ENCODE measurements around the gene FARS2.

Gene FARS2

GRCh38 chr6:5531853-5532375 is 270.6 kb downstream of the FARS2 start:
- DNase-seq = no peak
- TF ChIP-seq POLR2A (IDR thresholded peaks at IDR 0.05; ENCODE audit: low read length) = no peak
- TF ChIP-seq GATA1 (IDR thresholded peaks at IDR 0.05; ENCODE audit: low read depth, low read length) = no peak

DNA sequence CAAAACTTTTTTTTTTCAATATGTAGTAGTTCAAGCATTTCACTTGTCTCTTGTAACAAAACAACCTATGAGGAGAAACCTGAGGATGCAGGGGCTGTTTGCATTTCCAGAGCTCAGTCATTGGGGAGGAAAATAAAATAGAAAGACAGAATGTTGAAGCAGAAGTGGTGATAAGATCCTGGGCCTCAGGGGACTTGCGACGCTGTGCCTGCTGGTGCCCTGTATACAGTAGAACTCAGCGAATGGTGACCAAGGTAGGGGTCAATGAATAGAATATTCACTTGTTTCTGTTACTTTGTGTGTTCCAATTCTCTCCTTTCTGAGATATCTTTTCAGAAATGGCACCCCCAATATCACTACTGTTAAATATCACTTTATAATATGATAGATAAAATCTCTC is 271.6 kb downstream of the FARS2 start:
- TF ChIP-seq GATA1 (IDR thresholded peaks at IDR 0.05; ENCODE audit: low read depth, low read length) = no peak
- no peak for TF ChIP-seq POLR2A (IDR thresholded peaks at IDR 0.05; ENCODE audit: low read length)
- no peak for DNase-seq

DNA sequence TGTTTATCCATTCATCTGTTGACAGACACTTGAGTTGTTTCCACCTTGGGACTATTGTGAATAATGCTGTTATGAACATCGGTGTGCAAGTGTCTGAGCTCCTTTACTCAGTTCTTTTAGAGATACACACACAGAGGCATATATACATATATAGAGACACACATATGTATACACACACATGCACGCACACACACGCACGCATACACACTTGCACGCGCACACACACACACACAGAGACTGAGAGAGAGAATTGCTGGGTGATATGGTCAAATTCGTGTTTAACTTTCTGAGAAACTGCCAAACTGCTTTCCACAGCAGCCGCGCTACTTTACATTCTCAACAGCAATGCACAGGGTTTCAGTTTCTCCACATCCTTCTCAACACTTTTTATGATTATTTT is 273.3 kb downstream of the FARS2 start:
- TF ChIP-seq GATA1 (IDR thresholded peaks at IDR 0.05; ENCODE audit: low read depth, low read length) (no peak), POLR2A (IDR thresholded peaks at IDR 0.05; ENCODE audit: low read length) (no peak)

DNA sequence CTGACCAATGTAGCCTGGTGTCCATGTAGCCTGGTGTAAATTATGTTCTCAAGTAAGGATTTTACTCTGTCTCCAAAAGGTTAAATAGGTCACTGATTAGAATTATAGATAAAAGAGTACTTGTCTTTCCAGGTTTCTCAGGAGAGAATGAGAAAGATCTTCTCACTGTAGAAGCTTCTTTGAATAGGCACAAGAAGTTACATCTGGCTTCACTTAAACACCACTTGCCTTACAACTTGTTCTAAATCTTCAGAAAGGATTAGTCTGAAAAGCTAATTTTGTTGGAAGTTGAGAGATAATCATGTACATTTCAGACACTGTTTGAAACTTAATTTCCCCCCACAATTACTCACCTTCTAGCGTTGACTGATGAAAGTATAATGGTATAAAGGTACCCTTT is 275.3 kb downstream of the FARS2 start:
- TF ChIP-seq POLR2A (IDR thresholded peaks at IDR 0.05; ENCODE audit: low read length) (no peak), GATA1 (IDR thresholded peaks at IDR 0.05; ENCODE audit: low read depth, low read length) (no peak)

More for the DNA sequence above, 273.3 kb downstream of the FARS2 start:
- no peak for DNase-seq

DNA sequence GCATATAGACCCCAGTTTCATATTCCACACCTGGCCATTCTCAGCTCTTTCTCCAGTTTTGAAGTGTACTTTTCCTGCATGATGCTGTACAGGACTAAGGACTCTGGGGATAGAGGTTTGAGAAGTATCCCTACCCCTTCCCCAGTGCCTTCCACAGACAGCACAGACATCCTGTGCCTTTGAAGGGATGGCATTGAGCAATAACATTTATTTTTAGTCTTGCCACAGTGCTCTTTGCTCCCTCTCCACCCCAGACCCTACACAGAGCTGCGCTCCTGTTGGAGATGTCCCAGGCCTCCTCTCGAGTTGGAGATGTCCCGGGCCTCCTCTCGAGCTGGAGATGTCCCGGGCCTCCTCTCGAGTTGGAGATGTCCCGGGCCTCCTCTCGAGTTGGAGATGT is 275.8 kb downstream of the FARS2 start:
- no peak for TF ChIP-seq GATA1 (IDR thresholded peaks at IDR 0.05; ENCODE audit: low read depth, low read length)
- no peak for TF ChIP-seq POLR2A (IDR thresholded peaks at IDR 0.05; ENCODE audit: low read length)
- no peak for DNase-seq

More for the DNA sequence above, 275.3 kb downstream of the FARS2 start:
- no peak for DNase-seq

DNA sequence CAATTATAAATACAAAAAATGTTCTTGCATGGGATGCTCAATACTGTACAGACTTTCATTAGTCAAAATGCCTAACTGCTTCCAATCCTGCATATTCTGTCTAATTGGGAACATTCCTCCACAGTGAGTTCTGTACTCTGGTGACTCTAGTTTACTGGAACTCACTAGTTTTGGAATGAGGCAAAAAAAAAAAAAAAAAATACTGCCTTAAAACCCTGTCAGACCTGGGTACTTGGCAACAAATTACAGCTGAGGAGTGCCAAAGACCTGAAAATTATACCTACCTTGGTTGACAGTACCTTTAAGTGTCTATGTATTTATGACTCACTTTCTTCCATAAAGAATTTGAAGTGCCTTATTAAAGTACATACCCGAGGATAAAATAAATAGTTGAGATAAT is 276.7 kb downstream of the FARS2 start:
- TF ChIP-seq POLR2A (IDR thresholded peaks at IDR 0.05; ENCODE audit: low read length) (no peak), GATA1 (IDR thresholded peaks at IDR 0.05; ENCODE audit: low read depth, low read length) (no peak)
- no peak for DNase-seq

- TF ChIP-seq POLR2A (IDR thresholded peaks at IDR 0.05; ENCODE audit: low read length) = no peak
- no peak for TF ChIP-seq GATA1 (IDR thresholded peaks at IDR 0.05; ENCODE audit: low read depth, low read length)
- no peak for DNase-seq
Observed at GRCh38 chr6:5540370-5540769, 279.1 kb downstream of the FARS2 start.

DNA sequence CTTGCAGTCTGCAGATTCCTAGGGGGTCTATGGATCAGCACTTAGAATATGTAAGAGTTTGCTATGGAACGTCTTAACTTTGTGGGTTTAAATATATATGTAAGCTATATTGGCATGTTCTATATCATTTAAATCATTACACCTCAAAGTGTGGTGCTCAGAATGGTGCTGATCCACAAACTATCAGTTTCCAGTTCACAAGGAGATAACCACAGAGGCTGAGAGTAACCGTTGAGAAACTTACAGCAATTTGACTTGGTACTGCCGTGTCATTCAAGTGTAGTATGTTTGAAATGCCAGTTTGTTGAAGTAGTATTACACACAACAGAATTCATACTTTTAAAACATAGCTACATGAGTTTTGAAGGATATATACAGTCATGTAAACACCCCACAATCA is 279.7 kb downstream of the FARS2 start:
- no peak for DNase-seq

GRCh38 chr6:5541751-5542432 is 280.6 kb downstream of the FARS2 start:
- no peak for DNase-seq
- TF ChIP-seq GATA1 (IDR thresholded peaks at IDR 0.05; ENCODE audit: low read depth, low read length) = no peak

More for the DNA sequence above, 279.7 kb downstream of the FARS2 start:
- TF ChIP-seq GATA1 (IDR thresholded peaks at IDR 0.05; ENCODE audit: low read depth, low read length) = no peak
- TF ChIP-seq POLR2A (IDR thresholded peaks at IDR 0.05; ENCODE audit: low read length) = no peak

DNA sequence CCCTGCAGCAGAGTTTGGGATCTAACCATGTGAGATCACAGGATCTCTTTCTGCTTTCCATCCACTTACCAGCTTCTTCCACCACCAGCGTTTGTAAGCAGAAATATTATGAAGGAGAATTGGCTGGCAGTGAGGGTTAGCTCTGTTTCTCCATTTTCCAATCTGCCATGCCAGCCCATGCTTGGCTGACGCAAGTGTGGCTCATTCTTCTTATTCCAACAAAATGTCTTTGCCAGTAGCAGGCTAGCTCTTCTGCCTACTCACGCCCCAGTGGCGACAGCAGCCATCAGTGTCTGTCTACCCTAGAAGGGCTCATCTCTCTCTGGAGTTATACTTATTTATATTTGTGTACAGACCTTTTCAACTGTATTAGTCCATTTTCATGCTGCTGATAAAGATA is 286.2 kb downstream of the FARS2 start:
- TF ChIP-seq POLR2A (IDR thresholded peaks at IDR 0.05; ENCODE audit: low read length) = no peak
- DNase-seq = no peak

DNA sequence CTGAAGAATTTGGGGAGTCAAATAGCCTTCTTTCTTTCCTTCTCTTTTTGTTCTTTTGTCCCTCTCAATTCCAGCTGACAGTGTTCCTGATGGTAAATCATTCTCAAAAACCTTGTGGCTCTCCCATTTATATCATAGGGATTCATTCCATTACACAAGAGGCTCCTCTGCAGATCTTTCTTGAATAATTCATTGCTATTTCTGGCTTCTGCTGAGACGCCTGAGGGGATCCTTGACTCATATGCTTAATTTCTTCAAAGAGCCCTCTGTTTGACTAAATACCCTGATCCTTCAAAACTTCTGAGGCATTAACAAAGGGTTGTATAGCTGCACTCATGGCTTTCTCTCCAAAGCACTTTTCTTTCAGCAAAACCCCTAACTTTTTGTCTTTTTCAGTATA is 289.3 kb downstream of the FARS2 start:
- TF ChIP-seq GATA1 (IDR thresholded peaks at IDR 0.05; ENCODE audit: low read depth, low read length) = no peak
- no peak for TF ChIP-seq POLR2A (IDR thresholded peaks at IDR 0.05; ENCODE audit: low read length)
- no peak for DNase-seq

DNA sequence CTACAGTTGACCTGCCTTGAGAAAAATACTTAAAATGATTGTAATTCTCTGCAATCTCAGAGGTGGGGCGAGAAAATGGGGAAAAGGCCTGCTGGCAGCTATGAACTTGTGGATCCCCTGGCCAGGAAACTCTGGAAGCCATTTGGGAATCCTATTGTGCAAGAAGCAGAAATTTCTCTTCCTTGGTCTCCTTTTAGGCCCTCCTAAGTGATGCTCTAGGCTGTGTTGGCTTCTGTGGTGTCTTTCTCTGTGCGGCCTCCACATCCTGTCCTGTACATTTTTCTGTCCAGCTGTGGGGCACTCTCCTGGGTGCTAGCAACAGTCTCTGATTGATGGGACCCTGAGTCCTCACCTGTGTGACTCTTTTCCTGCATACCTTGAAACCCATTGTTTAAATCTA is 290.9 kb downstream of the FARS2 start:
- TF ChIP-seq GATA1 (IDR thresholded peaks at IDR 0.05; ENCODE audit: low read depth, low read length) = no peak
- TF ChIP-seq POLR2A (IDR thresholded peaks at IDR 0.05; ENCODE audit: low read length) = no peak
- no peak for DNase-seq

- no peak for TF ChIP-seq POLR2A (IDR thresholded peaks at IDR 0.05; ENCODE audit: low read length)
- TF ChIP-seq GATA1 (IDR thresholded peaks at IDR 0.05; ENCODE audit: low read depth, low read length) = no peak
- no peak for DNase-seq
Observed at GRCh38 chr6:5553767-5554166, 292.5 kb downstream of the FARS2 start.

DNA sequence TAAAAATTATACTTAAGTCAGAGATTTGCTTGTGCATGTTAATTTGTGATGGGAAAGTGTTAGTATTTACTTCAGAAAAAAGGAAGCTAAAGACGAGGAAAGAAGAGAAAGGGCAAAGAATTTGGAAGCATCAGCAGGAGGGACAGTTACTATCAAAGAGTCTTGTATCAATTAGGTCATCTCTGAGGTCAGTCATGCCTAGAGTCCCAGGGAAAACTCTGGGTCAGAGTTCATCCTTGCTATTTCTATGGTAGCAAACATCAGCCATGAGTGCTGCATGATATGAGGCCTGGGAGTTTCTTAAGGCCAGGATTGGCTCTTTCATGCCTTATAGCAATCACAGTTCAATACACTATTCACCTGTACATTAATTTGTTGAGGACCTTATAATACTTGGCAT is 292.9 kb downstream of the FARS2 start:
- DNase-seq = no peak
- TF ChIP-seq POLR2A (IDR thresholded peaks at IDR 0.05; ENCODE audit: low read length) (no peak), GATA1 (IDR thresholded peaks at IDR 0.05; ENCODE audit: low read depth, low read length) (no peak)

DNA sequence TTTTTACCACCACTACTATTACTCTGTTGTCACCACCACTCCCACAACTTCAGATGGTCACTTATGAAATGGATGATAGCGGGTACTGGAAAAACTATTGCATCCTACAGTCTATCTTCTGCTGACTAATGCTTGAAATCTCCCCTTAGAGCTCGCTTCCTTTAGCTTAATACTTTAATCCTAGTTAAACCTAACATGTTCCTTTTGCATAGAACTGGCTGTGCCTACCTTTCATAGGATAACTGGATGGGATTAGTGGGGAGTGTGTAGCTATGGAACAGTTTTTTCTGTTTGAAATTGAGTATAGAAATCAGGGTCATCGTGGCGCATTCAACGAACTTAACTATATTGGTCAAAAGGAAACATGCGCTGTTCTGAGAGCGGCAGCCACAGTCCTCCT is 294.7 kb downstream of the FARS2 start:
- no peak for TF ChIP-seq GATA1 (IDR thresholded peaks at IDR 0.05; ENCODE audit: low read depth, low read length)
- TF ChIP-seq POLR2A (IDR thresholded peaks at IDR 0.05; ENCODE audit: low read length) = no peak
- no peak for DNase-seq
